Stimulated activated effector memory CD8-positive, alpha-beta T cell treated with anti-CD3 and anti-CD28 coated beads, Interleukin-12 subunit alpha, Interleukin-12 subunit beta, amount 100 ng/mL, for 72 hours (primary cell): Measurements from ENCODE around the gene BCL2A1.
"Not testable (repeated sequence)": the region's sequence is repeated elsewhere in the genome, so short reads cannot be mapped to it uniquely, and the experiment has no call there.

Source experiments
- ATAC-seq: fragments of 150-1000 bp; cut with Tn5 transposase; 2 replicates; pipeline ENCODE4 v1.10.0; 2021
- DNase-seq, 2 donors: peaks; one replicate each; pipeline ENCODE4 v3.0.0; 2021 to 2022; ENCODE audit warnings: low spot score in 2 of 2
- H3K27ac Mint-ChIP-seq: one replicate; pipeline ENCODE4 v1.8.0; 2022; ENCODE audit warnings: mild to moderate bottlenecking, mixed read lengths
- H3K36me3 Mint-ChIP-seq: one replicate; pipeline ENCODE4 v1.8.0; 2022; ENCODE audit warnings: mild to moderate bottlenecking, mixed read lengths
- H3K4me1 Mint-ChIP-seq: one replicate; pipeline ENCODE4 v1.8.0; 2022; ENCODE audit warnings: mixed read lengths
- H3K4me3 Mint-ChIP-seq: one replicate; pipeline ENCODE4 v1.8.0; 2022; ENCODE audit warnings: mild to moderate bottlenecking, mixed read lengths
- H3K9me3 Mint-ChIP-seq: one replicate; pipeline ENCODE4 v1.8.0; 2022; ENCODE audit warnings: mixed read lengths

BCL2A1 gene

DNA sequence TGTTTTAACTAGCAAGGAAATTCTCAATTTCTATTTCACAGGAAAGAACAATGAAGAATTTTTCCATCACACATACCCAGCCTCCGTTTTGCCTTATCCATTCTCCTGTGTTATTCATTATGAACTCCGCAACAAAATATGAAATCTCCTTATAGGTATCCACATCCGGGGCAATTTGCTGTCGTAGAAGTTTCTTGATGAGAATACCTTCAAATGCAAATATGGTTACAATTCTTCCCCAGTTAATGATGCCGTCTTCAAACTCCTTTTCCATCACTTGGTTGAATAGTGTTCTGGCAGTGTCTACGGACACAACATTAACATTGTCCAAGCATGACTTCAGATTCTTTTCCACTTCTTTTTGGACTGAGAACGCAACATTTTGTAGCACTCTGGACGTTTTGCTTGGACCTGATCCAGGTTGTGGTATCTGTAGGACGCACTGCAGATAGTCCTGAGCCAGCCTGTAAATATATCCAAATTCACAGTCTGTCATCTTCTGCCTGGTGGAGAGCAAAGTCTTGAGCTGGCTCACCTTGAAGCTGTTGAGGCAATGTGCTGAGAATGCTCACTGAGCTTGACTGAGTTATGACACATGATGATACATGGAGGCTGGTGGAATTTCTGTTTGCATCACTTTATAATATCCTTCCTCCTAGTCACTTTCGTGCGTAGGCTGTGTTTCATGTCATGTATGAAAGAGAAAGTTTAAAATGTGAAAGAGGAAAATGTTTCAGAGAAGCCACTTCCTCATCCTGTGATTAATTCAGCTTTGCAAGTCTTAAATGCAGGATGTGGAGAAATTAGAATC is at the start of gene BCL2A1:
Gene BCL2A1 (minus strand): TSS at position 573 of the 811 bp plus-strand sequence. CDS start 77 bp downstream, at position 496.
- H3K9me3 Mint-ChIP-seq = no peaks in the 10 kb centered on the region
- H3K4me1 Mint-ChIP-seq = peaks cover 42% of the 10 kb centered on the region
- ATAC-seq = peak; percentile 90
- H3K4me3 Mint-ChIP-seq = peak within 1 kb of the TSS; percentile 81
- H3K36me3 Mint-ChIP-seq = peaks cover 28% of the 10 kb centered on the region
- DNase-seq = peak; percentile 41 to 80
- H3K27ac Mint-ChIP-seq = peak within 1 kb of the TSS; percentile 92

GRCh38 chr15:80020731-80021130 is 49.7 kb upstream of the BCL2A1 start:
- no peak overlapping the region for H3K4me3 Mint-ChIP-seq
- H3K27ac Mint-ChIP-seq = no peak overlapping the region
- DNase-seq = no peak
- ATAC-seq = no peak
- H3K9me3 Mint-ChIP-seq = peaks cover 4% of the 10 kb centered on the region
- H3K36me3 Mint-ChIP-seq = no peaks in the 10 kb centered on the region
- peaks cover 9% of the 10 kb centered on the region for H3K4me1 Mint-ChIP-seq

- H3K4me3 Mint-ChIP-seq, ATAC-seq, H3K36me3 Mint-ChIP-seq, DNase-seq, H3K27ac Mint-ChIP-seq, H3K9me3 Mint-ChIP-seq, H3K4me1 Mint-ChIP-seq: not testable (repeated sequence)
Observed at GRCh38 chr15:80020149-80020548, 49.2 kb upstream of the BCL2A1 start.

GRCh38 chr15:80019168-80019745 is 48.3 kb upstream of the BCL2A1 start:
- DNase-seq (no peak), ATAC-seq (no peak)
- no peaks in the 10 kb centered on the region for H3K36me3 Mint-ChIP-seq
- H3K4me3 Mint-ChIP-seq = no peak overlapping the region
- H3K27ac Mint-ChIP-seq = no peak overlapping the region
- H3K9me3 Mint-ChIP-seq = peaks cover 4% of the 10 kb centered on the region
- peaks cover 9% of the 10 kb centered on the region for H3K4me1 Mint-ChIP-seq

GRCh38 chr15:80017139-80017538 is 46.1 kb upstream of the BCL2A1 start:
- not testable (repeated sequence) for H3K4me1 Mint-ChIP-seq, H3K9me3 Mint-ChIP-seq, H3K27ac Mint-ChIP-seq, ATAC-seq, H3K36me3 Mint-ChIP-seq, DNase-seq
- peak overlapping the region; percentile 8 for H3K4me3 Mint-ChIP-seq

- H3K27ac Mint-ChIP-seq, DNase-seq, H3K4me1 Mint-ChIP-seq, H3K9me3 Mint-ChIP-seq, H3K4me3 Mint-ChIP-seq, ATAC-seq, H3K36me3 Mint-ChIP-seq: not testable (repeated sequence)
Observed at GRCh38 chr15:80016506-80016905, 45.5 kb upstream of the BCL2A1 start.

DNA sequence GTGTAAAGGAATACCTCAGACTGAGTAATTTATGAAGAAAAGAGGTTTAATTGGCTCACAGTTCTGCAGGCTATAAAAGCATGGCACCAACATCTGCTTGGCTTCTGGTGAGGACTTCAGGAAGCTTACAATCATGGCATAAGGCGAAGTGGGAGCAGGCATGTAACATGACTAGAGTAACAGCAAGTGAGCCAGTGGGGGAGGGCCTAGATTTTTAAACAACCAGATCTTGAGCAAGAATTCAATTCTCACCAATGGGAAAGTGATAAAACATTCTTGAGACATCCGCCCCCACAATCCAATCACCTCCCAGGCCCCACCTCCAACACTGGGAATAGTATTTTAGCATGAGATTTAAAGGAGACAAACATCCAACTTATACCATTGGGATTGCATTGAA is 44.2 kb upstream of the BCL2A1 start:
- H3K27ac Mint-ChIP-seq = no peak overlapping the region
- peaks cover 6% of the 10 kb centered on the region for H3K36me3 Mint-ChIP-seq
- DNase-seq = no peak
- no peaks in the 10 kb centered on the region for H3K9me3 Mint-ChIP-seq
- no peak overlapping the region for H3K4me3 Mint-ChIP-seq
- peaks cover 13% of the 10 kb centered on the region for H3K4me1 Mint-ChIP-seq
- ATAC-seq = no peak

GRCh38 chr15:80014186-80014585 is 43.2 kb upstream of the BCL2A1 start:
- Mint-ChIP-seq H3K4me1 (peaks cover 19% of the 10 kb centered on the region), H3K27ac (peak overlapping the region; percentile 51)
- H3K4me3 Mint-ChIP-seq, H3K9me3 Mint-ChIP-seq, H3K36me3 Mint-ChIP-seq, DNase-seq, ATAC-seq: not testable (repeated sequence)

GRCh38 chr15:80012060-80012726 is 41.2 kb upstream of the BCL2A1 start:
- DNase-seq = no peak
- peaks cover 19% of the 10 kb centered on the region for H3K4me1 Mint-ChIP-seq
- H3K27ac Mint-ChIP-seq = no peak overlapping the region
- H3K9me3 Mint-ChIP-seq = no peaks in the 10 kb centered on the region
- peaks cover 6% of the 10 kb centered on the region for H3K36me3 Mint-ChIP-seq
- no peak overlapping the region for H3K4me3 Mint-ChIP-seq
- no peak for ATAC-seq

- Mint-ChIP-seq H3K4me3 (no peak overlapping the region), H3K27ac (no peak overlapping the region), H3K36me3 (peaks cover 6% of the 10 kb centered on the region), H3K9me3 (no peaks in the 10 kb centered on the region), H3K4me1 (peaks cover 19% of the 10 kb centered on the region)
- DNase-seq (no peak), ATAC-seq (no peak)
Observed at GRCh38 chr15:80011596-80011995, 40.6 kb upstream of the BCL2A1 start.

- H3K9me3 Mint-ChIP-seq, H3K36me3 Mint-ChIP-seq, H3K4me3 Mint-ChIP-seq: not testable (repeated sequence)
- ATAC-seq = peak; percentile 84
- peak in 1 of 2 donors; percentile 21 for DNase-seq
- peaks cover 19% of the 10 kb centered on the region for H3K4me1 Mint-ChIP-seq
- H3K27ac Mint-ChIP-seq = peak overlapping the region; percentile 37
Observed at GRCh38 chr15:80011041-80011523, 40.1 kb upstream of the BCL2A1 start.

GRCh38 chr15:80010131-80010673 is 39.2 kb upstream of the BCL2A1 start:
- peaks cover 19% of the 10 kb centered on the region for H3K4me1 Mint-ChIP-seq
- peaks cover 6% of the 10 kb centered on the region for H3K36me3 Mint-ChIP-seq
- H3K9me3 Mint-ChIP-seq = no peaks in the 10 kb centered on the region
- H3K4me3 Mint-ChIP-seq = peak overlapping the region; percentile 19
- ATAC-seq (no peak), DNase-seq (no peak)
- H3K27ac Mint-ChIP-seq = peak overlapping the region; percentile 37

DNA sequence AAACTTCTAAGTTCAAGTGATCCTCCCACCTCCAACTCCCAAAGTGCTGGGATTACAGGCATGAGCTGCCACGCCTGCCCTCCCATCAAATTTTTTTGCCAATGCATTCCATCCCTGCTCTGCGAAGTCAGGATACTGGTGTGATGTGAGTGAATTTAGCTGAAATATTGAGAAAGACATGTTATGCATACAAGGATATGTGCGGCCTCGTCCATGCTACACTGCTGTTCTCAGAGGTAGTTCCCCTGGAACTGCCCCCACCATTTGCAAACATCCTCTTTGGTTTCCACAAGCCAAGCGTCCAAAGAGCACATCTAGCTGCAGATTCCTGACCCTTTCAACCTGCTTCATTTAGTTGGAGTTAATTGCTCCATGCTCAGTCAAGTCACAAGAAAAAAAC is 36.5 kb upstream of the BCL2A1 start:
- no peaks in the 10 kb centered on the region for H3K9me3 Mint-ChIP-seq
- peaks cover 19% of the 10 kb centered on the region for H3K4me1 Mint-ChIP-seq
- H3K4me3 Mint-ChIP-seq = no peak overlapping the region
- H3K27ac Mint-ChIP-seq = no peak overlapping the region
- peaks cover 6% of the 10 kb centered on the region for H3K36me3 Mint-ChIP-seq
- ATAC-seq = no peak
- no peak for DNase-seq

- DNase-seq (no peak), ATAC-seq (no peak)
- Mint-ChIP-seq H3K9me3 (no peaks in the 10 kb centered on the region), H3K4me3 (no peak overlapping the region), H3K4me1 (peaks cover 19% of the 10 kb centered on the region), H3K27ac (no peak overlapping the region), H3K36me3 (peaks cover 6% of the 10 kb centered on the region)
Observed at GRCh38 chr15:80006946-80007345, 36.0 kb upstream of the BCL2A1 start.

GRCh38 chr15:80003934-80004472 is 33.0 kb upstream of the BCL2A1 start:
- ATAC-seq (no peak), DNase-seq (no peak)
- Mint-ChIP-seq H3K36me3 (no peaks in the 10 kb centered on the region), H3K9me3 (no peaks in the 10 kb centered on the region), H3K4me3 (no peak overlapping the region), H3K4me1 (no peaks in the 10 kb centered on the region), H3K27ac (no peak overlapping the region)
